NB4 (cell line): ENCODE measurements around the gene METTL3.

Experiments
- CTCF ChIP-seq: IDR thresholded peaks from one replicate; pipeline ENCODE4 v1.5.1; 2012; ENCODE audit warnings: low read depth, low read length
- MAX ChIP-seq: IDR thresholded peaks from 2 replicates; pipeline ENCODE4 v1.6.1; 2011; ENCODE audit warnings: low read depth, low read length
- MYC ChIP-seq: IDR thresholded peaks from 2 replicates; pipeline ENCODE4 v1.6.1; 2011; ENCODE audit warnings: low read depth, low read length
- POLR2A ChIP-seq: IDR thresholded peaks from 2 replicates; pipeline ENCODE4 v1.6.1; 2011; ENCODE audit warnings: mild to moderate bottlenecking; ENCODE audit not compliant: insufficient read length; ENCODE audit errors: extremely low read depth

GRCh38 chr14:21505012-21505553, 6.1 kb downstream of the METTL3 start:
- TF ChIP-seq CTCF: no peak
- TF ChIP-seq POLR2A: no peak
- no peak for TF ChIP-seq MYC
- TF ChIP-seq MAX: no peak
